Measurements from ENCODE around the gene IRAK4. TPM values are rescaled to one million over a fixed set of nuclear protein-coding genes. Genes with fewer than 3 reads are reported as not detected.

The IRAK4 gene
- total and polyA plus RNA-seq, 2 donors = 30.4 to 43.8 TPM

DNA sequence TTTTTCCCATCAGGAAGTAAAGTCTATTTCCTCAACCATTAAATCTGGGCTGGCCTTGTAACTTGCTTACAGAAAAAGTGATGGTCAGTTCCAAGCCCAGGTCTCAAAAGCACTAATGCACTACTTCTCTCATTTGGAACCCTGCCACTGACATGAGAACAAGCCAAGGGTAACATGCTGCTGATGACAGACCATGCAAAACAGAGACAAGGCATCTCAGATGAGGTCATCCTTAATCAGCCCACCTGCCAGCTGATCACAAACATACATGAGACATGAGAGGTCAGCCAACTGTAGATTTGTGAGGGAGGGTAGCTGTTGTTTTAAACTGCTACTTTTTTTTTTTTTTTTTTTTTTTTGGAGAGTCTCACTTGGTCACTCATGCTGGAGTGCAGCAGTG lies 31.2 kb downstream of the IRAK4 start:
- DNase-seq (ENCODE audit: low read depth in 6 of 9, low spot score in 9 of 9) = no peak
- Histone ChIP-seq H3K27me3 (ENCODE audit: control insufficient read depth in 2 of 2, insufficient read depth in 1 of 2, low read length in 1 of 2) (no peaks in the 10 kb centered on the region), H3K36me3 (ENCODE audit: control insufficient read depth in 2 of 2, insufficient read depth in 2 of 2, low read length in 1 of 2) (peaks cover 30% of the 10 kb centered on the region in 2 donors), H3K9me3 (ENCODE audit: control insufficient read depth in 2 of 2, insufficient read depth in 1 of 2, low read length in 1 of 2) (no peaks in the 10 kb centered on the region), H3K4me1 (ENCODE audit: control insufficient read depth in 2 of 2, insufficient read depth in 2 of 2, low read length in 2 of 2) (no peaks in the 10 kb centered on the region), H3K27ac (ENCODE audit: low read depth in 1 of 2, low read length in 1 of 2) (no peak overlapping the region), H3K4me3 (ENCODE audit: low read length in 2 of 2) (no peak overlapping the region)

DNA sequence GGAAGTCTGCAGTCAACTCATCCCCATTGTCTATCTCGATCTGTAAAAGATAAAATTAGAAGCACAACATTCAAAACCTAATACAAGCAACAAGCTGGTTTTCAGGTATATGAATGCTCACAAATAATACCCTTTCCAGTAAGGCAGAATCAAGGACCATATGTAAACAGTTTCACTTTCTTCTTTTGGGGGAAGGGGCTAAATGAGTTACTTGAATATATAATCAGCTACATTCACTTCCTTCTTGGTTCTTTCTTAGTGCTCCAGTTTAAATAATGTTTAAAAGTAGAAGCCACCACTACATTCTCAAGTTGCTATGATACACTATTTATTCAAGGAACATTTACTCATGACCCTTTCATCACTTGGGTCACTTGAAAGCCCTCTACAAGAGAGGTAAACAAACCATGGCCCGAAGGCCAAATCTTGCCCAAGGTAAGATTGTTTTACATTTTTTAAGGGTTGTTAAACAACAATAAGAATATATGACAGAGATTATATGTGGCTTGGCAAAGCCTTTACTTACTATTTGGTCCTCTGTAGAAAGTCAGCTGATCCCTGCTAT lies 37.0 kb downstream of the IRAK4 start:
- no peak overlapping the region for H3K27ac ChIP-seq (ENCODE audit: low read depth in 1 of 2, low read length in 1 of 2)
- no peaks in the 10 kb centered on the region for H3K9me3 ChIP-seq (ENCODE audit: control insufficient read depth in 2 of 2, insufficient read depth in 1 of 2, low read length in 1 of 2)
- peaks cover 12 to 41% of the 10 kb centered on the region in 2 donors for H3K36me3 ChIP-seq (ENCODE audit: control insufficient read depth in 2 of 2, insufficient read depth in 2 of 2, low read length in 1 of 2)
- DNase-seq (ENCODE audit: low read depth in 6 of 9, low spot score in 9 of 9) = no peak
- 95% methylated on average over 2 of the region's 2 CpGs for WGBS
- H3K27me3 ChIP-seq (ENCODE audit: control insufficient read depth in 2 of 2, insufficient read depth in 1 of 2, low read length in 1 of 2) = no peaks in the 10 kb centered on the region
- no peaks in the 10 kb centered on the region for H3K4me1 ChIP-seq (ENCODE audit: control insufficient read depth in 2 of 2, insufficient read depth in 2 of 2, low read length in 2 of 2)
- H3K4me3 ChIP-seq (ENCODE audit: low read length in 2 of 2) = no peak overlapping the region

- peaks cover 9 to 55% of the 10 kb centered on the region in 2 donors for H3K36me3 ChIP-seq (ENCODE audit: control insufficient read depth in 2 of 2, insufficient read depth in 2 of 2, low read length in 1 of 2)
- H3K4me3 ChIP-seq (ENCODE audit: low read length in 2 of 2) = no peak overlapping the region
- H3K4me1 ChIP-seq (ENCODE audit: control insufficient read depth in 2 of 2, insufficient read depth in 2 of 2, low read length in 2 of 2) = no peaks in the 10 kb centered on the region
- DNase-seq (ENCODE audit: low read depth in 6 of 9, low spot score in 9 of 9) = no peak
- H3K27me3 ChIP-seq (ENCODE audit: control insufficient read depth in 2 of 2, insufficient read depth in 1 of 2, low read length in 1 of 2) = no peaks in the 10 kb centered on the region
- H3K27ac ChIP-seq (ENCODE audit: low read depth in 1 of 2, low read length in 1 of 2) = no peak overlapping the region
- H3K9me3 ChIP-seq (ENCODE audit: control insufficient read depth in 2 of 2, insufficient read depth in 1 of 2, low read length in 1 of 2) = no peaks in the 10 kb centered on the region
- WGBS = 97% methylated on average over 4 of the region's 4 CpGs
Measured at GRCh38 chr12:43797561-43798217, 38.9 kb downstream of the IRAK4 start.

- Histone ChIP-seq H3K4me3 (ENCODE audit: low read length in 2 of 2) (peak overlapping the region; percentile 90 to 98), H3K9me3 (ENCODE audit: control insufficient read depth in 2 of 2, insufficient read depth in 1 of 2, low read length in 1 of 2) (no peaks in the 10 kb centered on the region), H3K4me1 (ENCODE audit: control insufficient read depth in 2 of 2, insufficient read depth in 2 of 2, low read length in 2 of 2) (no peaks in the 10 kb centered on the region), H3K27ac (ENCODE audit: low read depth in 1 of 2, low read length in 1 of 2) (peak overlapping the region; percentile 78 to 98), H3K27me3 (ENCODE audit: control insufficient read depth in 2 of 2, insufficient read depth in 1 of 2, low read length in 1 of 2) (no peaks in the 10 kb centered on the region), H3K36me3 (ENCODE audit: control insufficient read depth in 2 of 2, insufficient read depth in 2 of 2, low read length in 1 of 2) (peaks cover 0 to 26% of the 10 kb centered on the region in 2 donors)
- WGBS = 21% methylated on average over 20 of the region's 20 CpGs
- DNase-seq (ENCODE audit: low read depth in 6 of 9, low spot score in 9 of 9) = peak in 5 of 9 donors; percentile 3 to 37 (median 18)
Measured at GRCh38 chr12:43805149-43805859, 46.6 kb downstream of the IRAK4 start.

GRCh38 chr12:43805860-43806736 lies 47.3 kb downstream of the IRAK4 start, which contains the start of gene TWF1:
TSS of gene TWF1 (minus strand) at chr12:43806317. CDS start at chr12:43806245, 72 bp downstream.
- Histone ChIP-seq H3K36me3 (ENCODE audit: control insufficient read depth in 2 of 2, insufficient read depth in 2 of 2, low read length in 1 of 2) (peaks cover 0 to 18% of the 10 kb centered on the region in 2 donors), H3K27me3 (ENCODE audit: control insufficient read depth in 2 of 2, insufficient read depth in 1 of 2, low read length in 1 of 2) (no peaks in the 10 kb centered on the region), H3K9me3 (ENCODE audit: control insufficient read depth in 2 of 2, insufficient read depth in 1 of 2, low read length in 1 of 2) (no peaks in the 10 kb centered on the region), H3K4me1 (ENCODE audit: control insufficient read depth in 2 of 2, insufficient read depth in 2 of 2, low read length in 2 of 2) (no peaks in the 10 kb centered on the region), H3K27ac (ENCODE audit: low read depth in 1 of 2, low read length in 1 of 2) (peak within 1 kb of the TSS; percentile 93 to 98), H3K4me3 (ENCODE audit: low read length in 2 of 2) (peak within 1 kb of the TSS; percentile 90 to 98)
- WGBS = under 1% methylated on average over 89 of the region's 89 CpGs
- DNase-seq (ENCODE audit: low read depth in 6 of 9, low spot score in 9 of 9) = peak; percentile 61 to 91 (median 72)

DNA sequence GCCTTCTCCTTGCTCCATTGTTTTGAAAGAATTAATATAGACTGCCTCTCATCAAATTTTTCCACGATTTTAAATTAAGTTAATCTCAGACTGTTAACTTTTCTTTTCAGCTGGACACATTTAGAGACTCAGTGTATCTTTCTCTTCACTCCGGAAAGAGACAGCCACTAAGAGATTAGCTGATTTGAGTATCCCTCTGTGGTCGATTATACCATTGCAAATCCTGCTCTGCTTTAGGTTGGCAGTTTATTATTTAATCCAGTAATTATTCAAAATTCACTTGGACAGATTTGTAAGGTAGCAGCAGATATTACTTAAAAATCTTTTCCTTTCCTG lies 48.0 kb downstream of the IRAK4 start:
- H3K27me3 ChIP-seq (ENCODE audit: control insufficient read depth in 2 of 2, insufficient read depth in 1 of 2, low read length in 1 of 2) = no peaks in the 10 kb centered on the region
- 7% methylated on average over 3 of the region's 3 CpGs for WGBS
- H3K9me3 ChIP-seq (ENCODE audit: control insufficient read depth in 2 of 2, insufficient read depth in 1 of 2, low read length in 1 of 2) = no peaks in the 10 kb centered on the region
- H3K4me1 ChIP-seq (ENCODE audit: control insufficient read depth in 2 of 2, insufficient read depth in 2 of 2, low read length in 2 of 2) = no peaks in the 10 kb centered on the region
- DNase-seq (ENCODE audit: low read depth in 6 of 9, low spot score in 9 of 9) = no peak
- peak overlapping the region; percentile 90 to 98 for H3K4me3 ChIP-seq (ENCODE audit: low read length in 2 of 2)
- H3K36me3 ChIP-seq (ENCODE audit: control insufficient read depth in 2 of 2, insufficient read depth in 2 of 2, low read length in 1 of 2) = peaks cover 0 to 12% of the 10 kb centered on the region in 2 donors
- peak overlapping the region; percentile 93 to 98 for H3K27ac ChIP-seq (ENCODE audit: low read depth in 1 of 2, low read length in 1 of 2)

GRCh38 chr12:43807386-43807785 lies 48.6 kb downstream of the IRAK4 start:
- H3K27ac ChIP-seq (ENCODE audit: low read depth in 1 of 2, low read length in 1 of 2) = no peak overlapping the region
- H3K36me3 ChIP-seq (ENCODE audit: control insufficient read depth in 2 of 2, insufficient read depth in 2 of 2, low read length in 1 of 2) = peaks cover 0 to 7% of the 10 kb centered on the region in 2 donors
- no peak for DNase-seq (ENCODE audit: low read depth in 6 of 9, low spot score in 9 of 9)

DNA sequence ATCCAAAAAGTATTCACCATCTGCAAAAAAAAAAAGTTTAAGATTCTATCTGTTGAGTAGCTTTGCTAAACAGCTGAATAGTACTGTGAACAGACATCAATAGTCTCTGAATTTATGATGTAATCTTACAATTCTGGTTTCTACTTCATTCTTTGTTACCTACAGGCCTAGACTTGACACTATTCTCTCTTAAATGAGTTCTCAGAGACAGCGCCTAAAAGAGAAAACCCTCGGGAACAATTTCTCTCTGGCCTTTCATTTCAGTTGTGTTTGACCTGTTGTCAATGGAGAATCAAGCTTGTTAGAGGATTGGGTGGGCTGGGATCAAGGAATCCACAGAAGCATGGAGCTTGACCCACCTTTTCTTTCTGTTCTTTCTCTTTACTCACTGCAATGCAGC lies 53.3 kb downstream of the IRAK4 start:
- no peaks in the 10 kb centered on the region for H3K4me1 ChIP-seq (ENCODE audit: control insufficient read depth in 2 of 2, insufficient read depth in 2 of 2, low read length in 2 of 2)
- H3K9me3 ChIP-seq (ENCODE audit: control insufficient read depth in 2 of 2, insufficient read depth in 1 of 2, low read length in 1 of 2) = no peaks in the 10 kb centered on the region
- WGBS = 91% methylated on average over 2 of the region's 2 CpGs
- H3K36me3 ChIP-seq (ENCODE audit: control insufficient read depth in 2 of 2, insufficient read depth in 2 of 2, low read length in 1 of 2) = no peaks in the 10 kb centered on the region
- no peaks in the 10 kb centered on the region for H3K27me3 ChIP-seq (ENCODE audit: control insufficient read depth in 2 of 2, insufficient read depth in 1 of 2, low read length in 1 of 2)
- no peak for DNase-seq (ENCODE audit: low read depth in 6 of 9, low spot score in 9 of 9)
- H3K27ac ChIP-seq (ENCODE audit: low read depth in 1 of 2, low read length in 1 of 2) = no peak overlapping the region
- H3K4me3 ChIP-seq (ENCODE audit: low read length in 2 of 2) = no peak overlapping the region

More at GRCh38 chr12:43807386-43807785, 48.6 kb downstream of the IRAK4 start:
- no peaks in the 10 kb centered on the region for H3K27me3 ChIP-seq (ENCODE audit: control insufficient read depth in 2 of 2, insufficient read depth in 1 of 2, low read length in 1 of 2)
- no peak overlapping the region for H3K4me3 ChIP-seq (ENCODE audit: low read length in 2 of 2)
- no peaks in the 10 kb centered on the region for H3K4me1 ChIP-seq (ENCODE audit: control insufficient read depth in 2 of 2, insufficient read depth in 2 of 2, low read length in 2 of 2)
- 96% methylated on average over 3 of the region's 3 CpGs for WGBS
- H3K9me3 ChIP-seq (ENCODE audit: control insufficient read depth in 2 of 2, insufficient read depth in 1 of 2, low read length in 1 of 2) = no peaks in the 10 kb centered on the region

All from thymus (tissue), 11 donors.